ENCODE results near the gene COPE.
"Not testable (repeated sequence)": the region's sequence is repeated elsewhere in the genome, so short reads cannot be mapped to it uniquely, and the experiment has no call there.

The COPE gene

GRCh38 chr19:18940769-18941627 is 21.8 kb upstream of the COPE start, which contains the start of gene HOMER3:
TSS of gene HOMER3 (minus strand) at chr19:18941217. CDS start at chr19:18938982, 2,235 bp downstream.
- peak; percentile 31 to 42 for DNase-seq (ENCODE audit: low read depth in 2 of 2)

- no peak for DNase-seq (ENCODE audit: low read depth in 2 of 2)
Observed at GRCh38 chr19:18939922-18940768, 21.0 kb upstream of the COPE start.

GRCh38 chr19:18939163-18939562 is 20.0 kb upstream of the COPE start:
- DNase-seq (ENCODE audit: low read depth in 2 of 2): no peak

GRCh38 chr19:18933297-18933696 is 14.1 kb upstream of the COPE start:
- DNase-seq (ENCODE audit: low read depth in 2 of 2): no peak

- DNase-seq (ENCODE audit: low read depth in 2 of 2): peak; percentile 51 to 71
Observed at GRCh38 chr19:18932216-18932841, 13.1 kb upstream of the COPE start.

- no peak for DNase-seq (ENCODE audit: low read depth in 2 of 2)
Observed at GRCh38 chr19:18931316-18932162, 12.4 kb upstream of the COPE start.

GRCh38 chr19:18929311-18929710 is 10.1 kb upstream of the COPE start:
- no peak for DNase-seq (ENCODE audit: low read depth in 2 of 2)

GRCh38 chr19:18928018-18928805 is 9.0 kb upstream of the COPE start:
- no peak for DNase-seq (ENCODE audit: low read depth in 2 of 2)

GRCh38 chr19:18924684-18925213 is 5.6 kb upstream of the COPE start:
- no peak for DNase-seq (ENCODE audit: low read depth in 2 of 2)

- no peak for DNase-seq (ENCODE audit: low read depth in 2 of 2)
Observed at GRCh38 chr19:18922228-18922985, 3.2 kb upstream of the COPE start.

- no peak for DNase-seq (ENCODE audit: low read depth in 2 of 2)
Observed at GRCh38 chr19:18921593-18921992, 2.4 kb upstream of the COPE start.

GRCh38 chr19:18920400-18920799 is 1.2 kb upstream of the COPE start:
- DNase-seq (ENCODE audit: low read depth in 2 of 2): no peak

GRCh38 chr19:18919900-18920214 is 670 bp upstream of the COPE start:
- DNase-seq (ENCODE audit: low read depth in 2 of 2): no peak

GRCh38 chr19:18917593-18917992 is 1.6 kb downstream of the COPE start:
- DNase-seq (ENCODE audit: low read depth in 2 of 2): not testable (repeated sequence)

- DNase-seq (ENCODE audit: low read depth in 2 of 2): no peak
Observed at GRCh38 chr19:18915639-18916038, 3.5 kb downstream of the COPE start.

GRCh38 chr19:18913466-18913865 is 5.7 kb downstream of the COPE start:
- no peak for DNase-seq (ENCODE audit: low read depth in 2 of 2)

- DNase-seq (ENCODE audit: low read depth in 2 of 2): no peak
Observed at GRCh38 chr19:18912933-18913332, 6.3 kb downstream of the COPE start.

- DNase-seq (ENCODE audit: low read depth in 2 of 2): no peak
Observed at GRCh38 chr19:18910801-18911436, 8.3 kb downstream of the COPE start.

GRCh38 chr19:18910010-18910409 is 9.2 kb downstream of the COPE start:
- DNase-seq (ENCODE audit: low read depth in 2 of 2): no peak

Data from activated CD8-positive, alpha-beta memory T cell treated with anti-CD3 and anti-CD28 coated beads for 4 hours (primary cell).